ENCODE results near the gene CLDN34. TPM values are rescaled to one million over a fixed set of nuclear protein-coding genes. Genes with fewer than 3 reads are reported as not detected.

The CLDN34 gene
- polyA plus RNA-seq, 4 donors: 0.09 TPM; not detected in 3

DNA sequence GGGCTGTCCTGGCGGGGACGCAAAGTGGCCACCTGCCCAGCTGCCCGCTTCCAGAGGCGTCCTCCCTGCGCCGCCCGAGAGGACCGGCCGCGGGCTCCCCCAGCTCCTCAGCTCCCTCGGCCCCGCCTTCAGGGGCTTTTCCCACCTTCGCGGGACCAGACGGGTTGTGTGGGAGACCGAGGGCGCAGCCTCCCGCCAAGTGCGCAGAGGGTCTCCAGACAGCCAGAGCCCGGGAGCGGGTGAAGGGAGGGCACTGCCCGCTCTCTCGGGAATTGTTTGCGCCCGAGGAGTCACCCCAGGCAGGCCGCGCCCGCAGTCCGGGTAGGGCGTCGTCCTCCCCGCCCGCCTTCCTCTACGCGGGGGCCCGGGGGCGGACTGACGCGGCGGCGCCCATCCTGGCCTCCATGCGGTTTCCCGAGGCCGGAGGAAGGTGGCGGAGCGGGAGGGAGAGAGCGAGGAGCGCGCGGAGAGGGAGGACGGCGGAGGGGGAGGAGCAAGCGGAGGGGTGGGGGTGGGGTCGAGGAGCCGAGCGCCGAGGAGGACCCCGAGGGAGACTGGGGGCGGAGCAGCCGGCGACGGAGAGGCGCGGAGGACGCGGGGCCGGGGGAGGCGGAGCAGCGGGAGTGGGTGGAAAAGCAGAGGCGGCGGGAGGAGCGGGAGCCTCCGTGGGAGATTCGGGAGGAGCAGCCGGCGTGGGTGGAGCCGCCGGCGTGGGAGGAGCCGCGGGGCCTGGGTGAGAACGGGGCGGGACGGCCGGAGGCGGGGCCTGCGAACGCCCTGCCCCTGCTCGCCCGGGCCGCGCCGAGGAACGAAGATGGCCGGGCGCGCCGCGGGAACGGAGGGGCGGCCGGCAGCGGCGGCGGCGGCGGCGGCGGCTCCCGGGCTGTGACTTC, 47.5 kb downstream of the CLDN34 start:
- DNase-seq (ENCODE audit: low read depth in 4 of 4, low spot score in 3 of 4): peak in 2 of 4 donors; percentile 65 to 69

DNA sequence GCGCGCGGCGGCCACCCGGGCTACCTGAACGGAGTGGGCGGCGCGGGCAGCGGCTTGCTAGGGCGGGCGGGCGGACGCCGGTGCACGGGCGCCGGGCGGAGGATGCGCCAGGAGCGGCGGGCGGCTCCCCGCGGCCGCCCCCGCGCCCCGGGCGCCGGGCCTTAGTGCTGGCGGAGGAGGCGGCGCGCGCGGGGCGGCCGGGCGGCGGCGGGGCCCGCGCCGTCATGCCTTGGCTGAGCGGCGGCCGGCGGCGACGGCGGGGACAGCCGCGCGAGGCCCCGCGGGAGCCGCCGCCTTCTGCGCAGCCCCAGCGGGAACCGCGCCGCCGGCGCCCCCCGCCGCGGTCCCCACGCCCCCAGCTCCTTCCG, 48.2 kb downstream of the CLDN34 start:
- no peak for DNase-seq (ENCODE audit: low read depth in 4 of 4, low spot score in 3 of 4)

DNA sequence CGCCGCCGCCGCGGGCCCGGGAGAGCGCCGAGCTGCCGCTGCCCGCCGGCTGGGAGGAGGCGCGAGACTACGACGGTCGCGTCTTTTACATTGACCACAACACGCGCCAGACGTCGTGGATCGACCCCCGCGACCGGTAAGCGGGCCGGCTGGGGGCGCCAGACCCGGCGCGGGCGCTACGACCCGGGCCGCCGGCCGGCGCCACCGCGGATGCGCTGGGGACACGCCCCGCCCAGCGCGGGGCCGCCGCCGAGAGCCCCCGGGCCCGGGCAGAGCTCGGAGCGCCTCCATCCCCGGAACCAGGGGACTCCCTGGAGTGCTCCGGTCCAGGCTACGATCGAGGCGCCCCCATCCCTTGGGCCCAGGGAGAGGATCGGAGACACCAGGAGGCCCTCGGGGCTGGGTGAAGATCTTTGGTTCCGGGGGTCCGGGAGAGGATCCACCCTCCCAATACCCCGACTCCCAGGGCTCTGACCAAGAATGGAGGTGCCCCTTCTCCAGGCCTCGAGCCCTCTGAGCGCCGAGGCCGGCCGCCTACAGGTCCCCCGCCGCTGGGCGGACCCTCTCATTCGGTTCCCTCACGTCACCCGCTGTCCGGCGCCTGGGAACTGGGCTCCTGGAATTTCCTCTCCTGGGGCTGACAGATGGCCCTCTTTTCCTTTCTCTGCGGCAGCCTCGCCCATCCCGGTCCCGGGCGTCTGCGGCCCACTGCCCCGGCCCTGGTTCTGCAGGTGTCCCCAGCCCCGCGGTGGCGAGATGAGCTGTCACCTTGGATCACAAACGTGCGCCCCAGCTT, 48.8 kb downstream of the CLDN34 start:
- no peak for DNase-seq (ENCODE audit: low read depth in 4 of 4, low spot score in 3 of 4)

DNA sequence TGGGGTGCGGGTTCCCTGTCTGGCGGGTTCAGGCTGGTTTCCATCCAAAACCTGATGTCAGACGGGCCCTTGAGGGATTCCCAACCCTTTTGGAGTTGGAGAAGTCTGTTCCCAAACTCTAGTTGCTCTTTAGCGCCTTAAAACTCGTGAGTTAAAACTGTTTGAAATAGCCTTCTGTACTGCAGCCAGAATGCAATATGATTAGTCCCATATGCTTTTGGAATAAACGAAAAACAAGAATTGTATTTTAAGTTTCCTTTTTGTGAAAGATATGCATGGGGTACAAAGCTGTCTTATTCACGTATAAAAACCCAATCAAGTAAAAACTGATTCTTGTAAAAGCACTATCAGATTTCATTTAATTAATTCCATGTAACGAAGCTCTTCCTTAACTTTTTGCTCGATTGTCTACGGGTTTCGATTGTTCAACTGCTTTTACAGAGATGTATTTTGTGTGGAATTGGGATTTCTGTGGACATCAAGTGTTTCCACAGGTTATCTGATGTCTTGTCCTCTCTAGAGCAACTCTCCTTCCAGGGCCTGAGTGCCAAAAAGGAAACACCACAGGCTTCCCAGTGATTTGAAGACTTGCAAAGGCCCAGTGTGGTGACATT, 49.5 kb downstream of the CLDN34 start:
- no peak for DNase-seq (ENCODE audit: low read depth in 4 of 4, low spot score in 3 of 4)

DNA sequence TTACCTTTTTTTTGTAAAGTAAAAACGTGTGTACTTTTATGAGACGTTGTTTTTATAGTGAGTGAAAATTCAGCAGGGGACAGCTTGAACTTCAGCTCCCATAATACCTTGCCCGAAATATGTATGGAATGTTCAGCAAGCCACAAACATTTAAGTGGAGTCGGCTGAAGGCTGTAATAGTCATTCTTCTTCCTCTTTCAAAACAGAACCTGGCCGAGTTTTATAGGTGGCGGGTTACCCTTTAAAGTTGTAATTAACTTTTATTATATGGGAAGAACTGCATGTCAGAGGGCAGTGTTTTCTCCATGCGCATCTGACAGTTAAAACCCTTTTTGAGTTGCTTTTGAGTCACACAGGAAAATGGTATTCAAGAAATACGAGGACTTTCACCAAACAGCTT, 50.7 kb downstream of the CLDN34 start:
- no peak for DNase-seq (ENCODE audit: low read depth in 4 of 4, low spot score in 3 of 4)

Other genes with a start within 250 kb of the CLDN34 start
- 10 to 100 TPM; 12.9 to 14.6 (median 13.4) TPM for gene GPR143, start 201.5 kb upstream of the CLDN34 start, polyA plus RNA-seq (ENCODE audit: insufficient read length in 4 of 4)
- gene SHROOM2, start 180.9 kb upstream of the CLDN34 start, polyA plus RNA-seq (ENCODE audit: insufficient read length in 4 of 4): 10 to 100 TPM; 18.0 to 21.3 (median 19.6) TPM
- gene CLCN4, start 189.6 kb downstream of the CLDN34 start, polyA plus RNA-seq (ENCODE audit: insufficient read length in 4 of 4): 1 to 10 TPM; 4.5 to 6.3 (median 5.1) TPM

All from right renal pelvis (tissue), 4 donors.